ENCODE data around the gene DICER1. TPM values are rescaled to one million over a fixed set of nuclear protein-coding genes. Genes with fewer than 3 reads are reported as not detected.

DICER1 gene
- polyA plus RNA-seq, 1 donor from 2014 or later: 93.8 TPM

DNA sequence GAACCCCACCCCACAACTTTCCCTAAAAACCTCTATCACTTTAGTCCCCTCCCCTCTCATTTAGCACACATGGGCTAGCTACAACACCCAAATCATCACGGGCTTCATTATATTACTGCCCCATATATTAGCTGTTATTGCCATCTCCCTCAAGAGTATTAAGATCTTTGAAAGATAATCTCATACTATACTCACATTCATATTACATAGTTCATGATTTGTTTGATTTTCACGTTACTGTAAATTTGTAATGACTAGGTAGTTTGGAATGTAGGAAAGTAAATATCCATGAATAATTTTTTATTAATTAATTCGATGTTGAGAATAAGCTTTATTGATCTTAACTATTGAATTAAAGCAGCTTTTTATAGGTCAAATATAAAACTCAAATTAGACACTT is 7.9 kb downstream of the DICER1 start:
- no peaks in the 10 kb centered on the region for H3K36me3 ChIP-seq (ENCODE audit: insufficient read depth, low read length)
- H3K9me2 ChIP-seq (ENCODE audit: insufficient read depth, low read length): no peaks in the 10 kb centered on the region
- no peaks in the 10 kb centered on the region for H3F3A ChIP-seq (ENCODE audit: insufficient read depth, low read length, poor library complexity, severe bottlenecking)
- H3K27me3 ChIP-seq (ENCODE audit: insufficient read depth, low read depth, low read length): no peaks in the 10 kb centered on the region
- H3K4me3 ChIP-seq (ENCODE audit: low read length): no peak overlapping the region
- H3K9me3 ChIP-seq (ENCODE audit: low read length): no peaks in the 10 kb centered on the region
- TF ChIP-seq RAD21 (conservative IDR thresholded peaks at IDR 0.05): no peak
- TF ChIP-seq TAF1 (IDR thresholded peaks at IDR 0.05; ENCODE audit: low read depth): no peak
- no peak for TF ChIP-seq MXI1 (conservative IDR thresholded peaks at IDR 0.05; ENCODE audit: poor library complexity, severe bottlenecking)
- no peak for TF ChIP-seq EZH2 (IDR thresholded peaks at IDR 0.05; ENCODE audit: borderline replicate concordance, insufficient read depth, low read length, poor library complexity, severe bottlenecking)
- TF ChIP-seq, protein P1, sequence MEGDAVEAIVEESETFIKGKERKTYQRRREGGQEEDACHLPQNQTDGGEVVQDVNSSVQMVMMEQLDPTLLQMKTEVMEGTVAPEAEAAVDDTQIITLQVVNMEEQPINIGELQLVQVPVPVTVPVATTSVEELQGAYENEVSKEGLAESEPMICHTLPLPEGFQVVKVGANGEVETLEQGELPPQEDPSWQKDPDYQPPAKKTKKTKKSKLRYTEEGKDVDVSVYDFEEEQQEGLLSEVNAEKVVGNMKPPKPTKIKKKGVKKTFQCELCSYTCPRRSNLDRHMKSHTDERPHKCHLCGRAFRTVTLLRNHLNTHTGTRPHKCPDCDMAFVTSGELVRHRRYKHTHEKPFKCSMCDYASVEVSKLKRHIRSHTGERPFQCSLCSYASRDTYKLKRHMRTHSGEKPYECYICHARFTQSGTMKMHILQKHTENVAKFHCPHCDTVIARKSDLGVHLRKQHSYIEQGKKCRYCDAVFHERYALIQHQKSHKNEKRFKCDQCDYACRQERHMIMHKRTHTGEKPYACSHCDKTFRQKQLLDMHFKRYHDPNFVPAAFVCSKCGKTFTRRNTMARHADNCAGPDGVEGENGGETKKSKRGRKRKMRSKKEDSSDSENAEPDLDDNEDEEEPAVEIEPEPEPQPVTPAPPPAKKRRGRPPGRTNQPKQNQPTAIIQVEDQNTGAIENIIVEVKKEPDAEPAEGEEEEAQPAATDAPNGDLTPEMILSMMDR (IDR thresholded peaks at IDR 0.05; ENCODE audit: poor library complexity, severe bottlenecking): no peak
- TF ChIP-seq SMC3 (conservative IDR thresholded peaks at IDR 0.05; ENCODE audit: poor library complexity): no peak
- TF ChIP-seq, protein P2, sequence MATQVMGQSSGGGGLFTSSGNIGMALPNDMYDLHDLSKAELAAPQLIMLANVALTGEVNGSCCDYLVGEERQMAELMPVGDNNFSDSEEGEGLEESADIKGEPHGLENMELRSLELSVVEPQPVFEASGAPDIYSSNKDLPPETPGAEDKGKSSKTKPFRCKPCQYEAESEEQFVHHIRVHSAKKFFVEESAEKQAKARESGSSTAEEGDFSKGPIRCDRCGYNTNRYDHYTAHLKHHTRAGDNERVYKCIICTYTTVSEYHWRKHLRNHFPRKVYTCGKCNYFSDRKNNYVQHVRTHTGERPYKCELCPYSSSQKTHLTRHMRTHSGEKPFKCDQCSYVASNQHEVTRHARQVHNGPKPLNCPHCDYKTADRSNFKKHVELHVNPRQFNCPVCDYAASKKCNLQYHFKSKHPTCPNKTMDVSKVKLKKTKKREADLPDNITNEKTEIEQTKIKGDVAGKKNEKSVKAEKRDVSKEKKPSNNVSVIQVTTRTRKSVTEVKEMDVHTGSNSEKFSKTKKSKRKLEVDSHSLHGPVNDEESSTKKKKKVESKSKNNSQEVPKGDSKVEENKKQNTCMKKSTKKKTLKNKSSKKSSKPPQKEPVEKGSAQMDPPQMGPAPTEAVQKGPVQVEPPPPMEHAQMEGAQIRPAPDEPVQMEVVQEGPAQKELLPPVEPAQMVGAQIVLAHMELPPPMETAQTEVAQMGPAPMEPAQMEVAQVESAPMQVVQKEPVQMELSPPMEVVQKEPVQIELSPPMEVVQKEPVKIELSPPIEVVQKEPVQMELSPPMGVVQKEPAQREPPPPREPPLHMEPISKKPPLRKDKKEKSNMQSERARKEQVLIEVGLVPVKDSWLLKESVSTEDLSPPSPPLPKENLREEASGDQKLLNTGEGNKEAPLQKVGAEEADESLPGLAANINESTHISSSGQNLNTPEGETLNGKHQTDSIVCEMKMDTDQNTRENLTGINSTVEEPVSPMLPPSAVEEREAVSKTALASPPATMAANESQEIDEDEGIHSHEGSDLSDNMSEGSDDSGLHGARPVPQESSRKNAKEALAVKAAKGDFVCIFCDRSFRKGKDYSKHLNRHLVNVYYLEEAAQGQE (IDR thresholded peaks at IDR 0.05; ENCODE audit: borderline replicate concordance): no peak
- TF ChIP-seq POLR2AphosphoS5 (IDR thresholded peaks at IDR 0.05): no peak
- no peak for TF ChIP-seq EP300 (conservative IDR thresholded peaks at IDR 0.05; ENCODE audit: poor library complexity, severe bottlenecking)
- H3K79me2 ChIP-seq (replicated peaks; ENCODE audit: insufficient read depth, low read length): peaks cover 97% of the 10 kb centered on the region
- no peak overlapping the region for H3K27ac ChIP-seq (ENCODE audit: low read length)
- H3K9ac ChIP-seq (ENCODE audit: low read length): no peak overlapping the region
- no peak overlapping the region for H3K4me2 ChIP-seq (ENCODE audit: low read length)
- no peak overlapping the region for H2AFZ ChIP-seq (ENCODE audit: low read depth, low read length)
- H4K20me1 ChIP-seq (ENCODE audit: insufficient read depth): no peaks in the 10 kb centered on the region

DNA sequence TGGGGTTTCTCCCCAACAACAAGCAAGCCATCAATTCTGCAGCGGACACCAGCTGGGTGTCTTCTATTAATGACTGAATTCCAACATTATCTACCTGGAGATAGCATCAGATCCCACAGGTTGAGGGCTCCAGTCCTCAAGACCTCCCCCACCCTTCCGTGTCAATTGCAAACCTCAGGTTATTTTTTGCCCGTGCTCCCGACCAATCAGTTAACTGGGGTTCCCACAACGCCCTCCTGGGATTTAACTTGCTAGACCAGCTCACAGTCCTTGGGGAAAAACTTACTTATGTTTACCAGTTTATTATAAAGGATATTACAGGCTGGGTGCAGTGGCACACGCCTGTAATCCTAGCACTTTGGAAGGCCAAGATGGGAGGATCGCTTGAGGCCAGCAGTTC is 9.7 kb downstream of the DICER1 start:
- no peak overlapping the region for H3K9ac ChIP-seq (ENCODE audit: low read length)
- no peak overlapping the region for H3K4me3 ChIP-seq (ENCODE audit: low read length)
- H3K9me2 ChIP-seq (ENCODE audit: insufficient read depth, low read length): no peaks in the 10 kb centered on the region
- no peaks in the 10 kb centered on the region for H3K9me3 ChIP-seq (ENCODE audit: low read length)
- H3K27ac ChIP-seq (ENCODE audit: low read length): no peak overlapping the region
- no peaks in the 10 kb centered on the region for H4K20me1 ChIP-seq (ENCODE audit: insufficient read depth)
- H3F3A ChIP-seq (ENCODE audit: insufficient read depth, low read length, poor library complexity, severe bottlenecking): no peaks in the 10 kb centered on the region
- no peak overlapping the region for H3K4me2 ChIP-seq (ENCODE audit: low read length)
- no peak overlapping the region for H2AFZ ChIP-seq (ENCODE audit: low read depth, low read length)
- no peaks in the 10 kb centered on the region for H3K36me3 ChIP-seq (ENCODE audit: insufficient read depth, low read length)
- TF ChIP-seq RAD21 (conservative IDR thresholded peaks at IDR 0.05) (no peak), POLR2AphosphoS5 (IDR thresholded peaks at IDR 0.05) (no peak), EZH2 (IDR thresholded peaks at IDR 0.05; ENCODE audit: borderline replicate concordance, insufficient read depth, low read length, poor library complexity, severe bottlenecking) (no peak)
- no peaks in the 10 kb centered on the region for H3K27me3 ChIP-seq (ENCODE audit: insufficient read depth, low read depth, low read length)
- peaks cover 95% of the 10 kb centered on the region for H3K79me2 ChIP-seq (replicated peaks; ENCODE audit: insufficient read depth, low read length)

Data from neural cell (in vitro differentiated cells).